Effector memory CD4-positive, alpha-beta T cell (primary cell): ENCODE results near the gene SLC11A1.

Source experiments
- DNase-seq, 3 donors: peaks; one replicate each; pipeline ENCODE4 v3.0.0-alpha.2; 2020
- H3K27ac ChIP-seq: 2 replicates; pipeline ENCODE4 v1.7.0; 2013; ENCODE audit warnings: mild to moderate bottlenecking, low read length, moderate library complexity; ENCODE audit not compliant: insufficient read depth, poor library complexity, severe bottlenecking
- H3K27me3 ChIP-seq: replicated peaks from 2 replicates; pipeline ENCODE4 v1.7.0; 2013; ENCODE audit warnings: mild to moderate bottlenecking, low read length; ENCODE audit not compliant: insufficient read depth, control insufficient read depth, poor library complexity, severe bottlenecking
- H3K36me3 ChIP-seq: 2 replicates; pipeline ENCODE4 v1.7.0; 2013; ENCODE audit warnings: mild to moderate bottlenecking, low read length, moderate library complexity; ENCODE audit not compliant: control insufficient read depth, insufficient read depth
- H3K4me1 ChIP-seq: 2 replicates; pipeline ENCODE4 v1.7.0; 2013; ENCODE audit warnings: low read length, mild to moderate bottlenecking; ENCODE audit not compliant: control insufficient read depth, insufficient read depth, poor library complexity, severe bottlenecking
- H3K4me3 ChIP-seq: 2 replicates; pipeline ENCODE4 v1.7.0; 2013; ENCODE audit warnings: low read length, low read depth, mild to moderate bottlenecking; ENCODE audit not compliant: insufficient read depth, poor library complexity, severe bottlenecking
- H3K9me3 ChIP-seq: 2 replicates; pipeline ENCODE4 v1.7.0; 2013; ENCODE audit warnings: mild to moderate bottlenecking, low read length, moderate library complexity; ENCODE audit not compliant: control insufficient read depth

The SLC11A1 gene

GRCh38 chr2:218366621-218367414 is 15.3 kb upstream of the SLC11A1 start:
- H3K4me1 ChIP-seq: peaks cover 6% of the 10 kb centered on the region
- peak overlapping the region; percentile 64 for H3K4me3 ChIP-seq
- no peaks in the 10 kb centered on the region for H3K36me3 ChIP-seq
- H3K27me3 ChIP-seq: no peaks in the 10 kb centered on the region
- H3K9me3 ChIP-seq: no peaks in the 10 kb centered on the region
- DNase-seq: no peak
- H3K27ac ChIP-seq: peak overlapping the region; percentile 63

GRCh38 chr2:218367415-218368149 is 14.5 kb upstream of the SLC11A1 start:
- H3K9me3 ChIP-seq: no peaks in the 10 kb centered on the region
- H3K36me3 ChIP-seq: no peaks in the 10 kb centered on the region
- DNase-seq: peak; percentile 65 to 73 (median 69)
- peaks cover 6% of the 10 kb centered on the region for H3K4me1 ChIP-seq
- H3K4me3 ChIP-seq: peak overlapping the region; percentile 64
- H3K27me3 ChIP-seq: no peaks in the 10 kb centered on the region
- peak overlapping the region; percentile 63 for H3K27ac ChIP-seq

GRCh38 chr2:218368150-218368528 is 13.9 kb upstream of the SLC11A1 start:
- DNase-seq: no peak
- H3K9me3 ChIP-seq: no peaks in the 10 kb centered on the region
- no peaks in the 10 kb centered on the region for H3K27me3 ChIP-seq
- H3K36me3 ChIP-seq: no peaks in the 10 kb centered on the region
- peaks cover 6% of the 10 kb centered on the region for H3K4me1 ChIP-seq
- H3K27ac ChIP-seq: peak overlapping the region; percentile 63
- peak overlapping the region; percentile 64 for H3K4me3 ChIP-seq

DNA sequence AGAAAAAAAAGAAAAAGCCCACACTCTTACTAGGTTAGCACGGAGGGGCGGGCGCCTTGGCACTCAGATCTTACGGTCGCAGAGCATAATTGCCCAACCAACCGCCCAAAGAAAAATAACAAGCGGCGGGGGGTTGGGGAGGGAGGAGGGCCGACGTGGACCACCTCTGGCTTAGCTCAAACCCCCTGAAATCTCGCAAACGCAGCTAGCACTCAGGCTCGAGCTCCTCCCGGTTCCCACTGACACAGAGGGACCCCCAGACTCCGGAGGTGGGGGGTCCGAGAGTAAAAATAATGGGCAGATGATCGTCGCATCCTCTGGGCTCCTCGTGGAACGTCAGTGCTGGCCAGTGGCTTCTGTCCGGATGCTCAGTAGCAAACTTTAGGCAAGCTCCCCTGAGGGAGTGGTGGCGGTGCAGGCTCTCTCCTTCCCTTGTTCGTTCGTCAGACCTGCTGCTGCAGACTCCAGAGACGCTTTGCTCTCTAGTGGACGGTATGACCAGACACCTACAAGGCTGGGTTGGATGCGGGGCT is 13.4 kb upstream of the SLC11A1 start:
- H3K36me3 ChIP-seq: no peaks in the 10 kb centered on the region
- no peak overlapping the region for H3K27ac ChIP-seq
- H3K27me3 ChIP-seq: no peaks in the 10 kb centered on the region
- H3K4me3 ChIP-seq: no peak overlapping the region
- H3K4me1 ChIP-seq: peaks cover 6% of the 10 kb centered on the region
- H3K9me3 ChIP-seq: no peaks in the 10 kb centered on the region
- DNase-seq: no peak

DNA sequence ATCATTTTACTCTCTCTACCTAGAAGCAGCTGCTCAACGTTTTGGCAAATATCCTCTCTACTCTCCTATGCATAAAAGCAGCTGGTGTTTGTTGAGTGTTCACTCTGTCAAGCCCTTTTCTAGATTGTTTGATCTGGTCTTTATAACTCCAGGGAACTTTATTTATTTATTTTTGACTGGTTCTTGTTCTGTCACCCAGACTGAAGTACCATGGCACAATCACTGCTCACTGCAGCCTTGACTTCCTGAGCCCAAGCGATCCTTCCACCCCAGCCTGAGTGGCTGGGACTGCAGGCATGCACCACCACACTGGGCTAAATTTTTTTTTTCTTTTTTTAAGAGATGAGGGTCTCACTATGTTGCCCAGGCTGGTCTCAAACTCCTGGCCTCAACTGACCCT is 12.7 kb upstream of the SLC11A1 start:
- H3K27ac ChIP-seq: no peak overlapping the region
- no peak for DNase-seq

GRCh38 chr2:218370410-218371063 is 11.5 kb upstream of the SLC11A1 start:
- Histone ChIP-seq H3K9me3 (no peaks in the 10 kb centered on the region), H3K27ac (no peak overlapping the region), H3K4me1 (peaks cover 6% of the 10 kb centered on the region), H3K36me3 (no peaks in the 10 kb centered on the region), H3K27me3 (no peaks in the 10 kb centered on the region), H3K4me3 (no peak overlapping the region)
- DNase-seq: no peak

More for the DNA sequence above, 12.7 kb upstream of the SLC11A1 start:
- Histone ChIP-seq H3K4me1 (peaks cover 6% of the 10 kb centered on the region), H3K9me3 (no peaks in the 10 kb centered on the region), H3K27me3 (no peaks in the 10 kb centered on the region), H3K36me3 (no peaks in the 10 kb centered on the region), H3K4me3 (no peak overlapping the region)

GRCh38 chr2:218371983-218372350 is 10.1 kb upstream of the SLC11A1 start:
- Histone ChIP-seq H3K4me1 (peaks cover 6% of the 10 kb centered on the region), H3K27me3 (no peaks in the 10 kb centered on the region), H3K36me3 (no peaks in the 10 kb centered on the region), H3K4me3 (no peak overlapping the region), H3K9me3 (no peaks in the 10 kb centered on the region), H3K27ac (no peak overlapping the region)
- no peak for DNase-seq

- H3K27ac ChIP-seq: no peak overlapping the region
- H3K36me3 ChIP-seq: no peaks in the 10 kb centered on the region
- no peaks in the 10 kb centered on the region for H3K9me3 ChIP-seq
- DNase-seq: no peak
- H3K27me3 ChIP-seq: no peaks in the 10 kb centered on the region
- no peaks in the 10 kb centered on the region for H3K4me1 ChIP-seq
- H3K4me3 ChIP-seq: no peak overlapping the region
Measured at GRCh38 chr2:218374795-218375194, 7.3 kb upstream of the SLC11A1 start.

GRCh38 chr2:218375212-218375611 is 6.9 kb upstream of the SLC11A1 start:
- no peaks in the 10 kb centered on the region for H3K9me3 ChIP-seq
- H3K4me3 ChIP-seq: no peak overlapping the region
- H3K27me3 ChIP-seq: no peaks in the 10 kb centered on the region
- H3K36me3 ChIP-seq: no peaks in the 10 kb centered on the region
- DNase-seq: no peak
- H3K4me1 ChIP-seq: no peaks in the 10 kb centered on the region
- H3K27ac ChIP-seq: no peak overlapping the region

DNA sequence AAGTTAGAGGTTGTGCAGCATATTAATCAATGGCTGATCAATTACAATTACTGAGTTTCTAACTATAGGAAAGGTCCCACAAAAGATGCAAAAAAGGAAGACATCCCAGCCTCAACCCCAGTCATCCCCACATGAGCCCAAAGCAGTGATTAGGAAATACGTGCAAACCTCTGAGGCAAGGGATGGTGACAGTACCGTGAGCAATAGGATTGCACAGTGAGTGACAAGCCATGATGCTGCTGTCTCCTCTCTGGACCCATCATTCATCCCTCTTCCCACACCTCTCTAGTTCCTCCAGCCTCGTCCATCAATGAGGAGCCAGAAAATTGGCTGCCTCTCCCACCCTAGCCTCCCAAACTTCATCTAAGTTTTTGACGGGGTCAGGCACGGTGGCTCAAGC is 4.0 kb upstream of the SLC11A1 start:
- no peaks in the 10 kb centered on the region for H3K4me1 ChIP-seq
- no peak for DNase-seq
- H3K4me3 ChIP-seq: no peak overlapping the region
- H3K9me3 ChIP-seq: no peaks in the 10 kb centered on the region
- no peaks in the 10 kb centered on the region for H3K36me3 ChIP-seq
- H3K27ac ChIP-seq: no peak overlapping the region
- H3K27me3 ChIP-seq: no peaks in the 10 kb centered on the region
